ENCODE measurements around the gene SCNN1G. TPM values are rescaled to one million over a fixed set of nuclear protein-coding genes. Genes with fewer than 3 reads are reported as not detected.

The SCNN1G gene
- total and polyA plus RNA-seq, 2 donors from 2014 or later, result 11.5 to 72.6 TPM

DNA sequence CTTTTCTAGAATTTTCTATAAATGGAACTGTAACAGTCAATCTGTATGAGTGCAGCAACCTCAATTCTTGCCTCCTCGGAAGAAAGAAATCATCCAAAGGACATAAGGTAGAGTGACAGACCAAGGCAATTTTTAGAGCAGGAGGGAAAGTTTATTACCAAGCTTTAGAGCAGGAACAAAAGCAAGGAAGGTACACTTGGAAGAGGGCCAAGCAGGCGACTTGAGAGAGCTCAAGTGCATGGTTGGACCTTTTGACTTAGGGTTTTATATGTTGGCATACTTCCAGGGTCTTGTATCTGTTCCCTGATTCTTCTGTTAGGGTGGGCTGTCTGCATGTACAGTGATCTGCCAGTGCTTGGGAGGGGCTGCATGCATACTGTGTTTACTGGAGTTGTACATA lies 50.3 kb downstream of the SCNN1G start:
- TF ChIP-seq, protein P1, sequence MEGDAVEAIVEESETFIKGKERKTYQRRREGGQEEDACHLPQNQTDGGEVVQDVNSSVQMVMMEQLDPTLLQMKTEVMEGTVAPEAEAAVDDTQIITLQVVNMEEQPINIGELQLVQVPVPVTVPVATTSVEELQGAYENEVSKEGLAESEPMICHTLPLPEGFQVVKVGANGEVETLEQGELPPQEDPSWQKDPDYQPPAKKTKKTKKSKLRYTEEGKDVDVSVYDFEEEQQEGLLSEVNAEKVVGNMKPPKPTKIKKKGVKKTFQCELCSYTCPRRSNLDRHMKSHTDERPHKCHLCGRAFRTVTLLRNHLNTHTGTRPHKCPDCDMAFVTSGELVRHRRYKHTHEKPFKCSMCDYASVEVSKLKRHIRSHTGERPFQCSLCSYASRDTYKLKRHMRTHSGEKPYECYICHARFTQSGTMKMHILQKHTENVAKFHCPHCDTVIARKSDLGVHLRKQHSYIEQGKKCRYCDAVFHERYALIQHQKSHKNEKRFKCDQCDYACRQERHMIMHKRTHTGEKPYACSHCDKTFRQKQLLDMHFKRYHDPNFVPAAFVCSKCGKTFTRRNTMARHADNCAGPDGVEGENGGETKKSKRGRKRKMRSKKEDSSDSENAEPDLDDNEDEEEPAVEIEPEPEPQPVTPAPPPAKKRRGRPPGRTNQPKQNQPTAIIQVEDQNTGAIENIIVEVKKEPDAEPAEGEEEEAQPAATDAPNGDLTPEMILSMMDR (IDR thresholded peaks at IDR 0.05; ENCODE audit: borderline replicate concordance, extremely low read depth, insufficient read depth), result no peak
- H3K4me3 ChIP-seq (ENCODE audit: low read length in 3 of 3), result no peak overlapping the region
- intact Hi-C loops (cut with DNase I), result no loop called here
- H3K27me3 ChIP-seq (ENCODE audit: control insufficient read depth, insufficient read depth, low read length), result no peaks in the 10 kb centered on the region
- no peaks in the 10 kb centered on the region for H3K4me1 ChIP-seq (ENCODE audit: control insufficient read depth in 2 of 3, insufficient read depth in 2 of 3, low read depth in 1 of 3, low read length in 3 of 3)
- no peak for FAIRE-seq
- H3K27ac ChIP-seq (ENCODE audit: low read depth in 2 of 2, low read length in 2 of 2), result no peak overlapping the region
- no peaks in the 10 kb centered on the region for H3K9me3 ChIP-seq (ENCODE audit: control insufficient read depth in 2 of 3, insufficient read depth in 1 of 3, low read length in 3 of 3)
- no peaks in the 10 kb centered on the region for H3K36me3 ChIP-seq (ENCODE audit: control insufficient read depth in 2 of 3, insufficient read depth in 3 of 3, low read length in 3 of 3)
- H3K9ac ChIP-seq (ENCODE audit: low read length in 3 of 3), result no peak overlapping the region
- DNase-seq, result no peak

DNA sequence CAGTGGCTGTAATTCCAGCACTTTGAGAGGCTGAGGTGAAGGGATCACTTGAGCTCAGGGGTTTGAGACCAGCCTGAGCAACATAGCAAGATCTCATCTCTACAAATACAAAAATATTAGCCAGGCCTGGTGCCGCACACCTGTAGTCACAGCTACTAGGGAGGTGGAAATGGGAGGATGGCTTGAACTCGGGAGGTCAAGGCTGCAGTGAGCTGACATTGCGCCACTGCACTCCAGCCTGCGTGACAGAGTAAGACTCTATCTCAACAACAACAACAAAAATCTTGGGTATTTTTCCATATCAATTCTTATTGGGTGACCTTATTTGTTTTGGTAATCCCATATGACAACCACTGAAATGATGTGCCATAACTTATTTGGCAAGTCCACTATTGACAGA lies 52.6 kb downstream of the SCNN1G start:
- no peaks in the 10 kb centered on the region for H3K27me3 ChIP-seq (ENCODE audit: control insufficient read depth, insufficient read depth, low read length)
- no peaks in the 10 kb centered on the region for H3K9me3 ChIP-seq (ENCODE audit: control insufficient read depth in 2 of 3, insufficient read depth in 1 of 3, low read length in 3 of 3)
- TF ChIP-seq, protein P1 (IDR thresholded peaks at IDR 0.05; ENCODE audit: borderline replicate concordance, extremely low read depth, insufficient read depth), result no peak
- FAIRE-seq (no peak), DNase-seq (no peak)
- no peak overlapping the region for H3K9ac ChIP-seq (ENCODE audit: low read length in 3 of 3)
- intact Hi-C loops (cut with DNase I), result no loop called here
- H3K36me3 ChIP-seq (ENCODE audit: control insufficient read depth in 2 of 3, insufficient read depth in 3 of 3, low read length in 3 of 3), result no peaks in the 10 kb centered on the region
- H3K27ac ChIP-seq (ENCODE audit: low read depth in 2 of 2, low read length in 2 of 2), result no peak overlapping the region
- peaks cover 0 to 3% (median 0%) of the 10 kb centered on the region in 3 donors for H3K4me1 ChIP-seq (ENCODE audit: control insufficient read depth in 2 of 3, insufficient read depth in 2 of 3, low read depth in 1 of 3, low read length in 3 of 3)
- no peak overlapping the region for H3K4me3 ChIP-seq (ENCODE audit: low read length in 3 of 3)

DNA sequence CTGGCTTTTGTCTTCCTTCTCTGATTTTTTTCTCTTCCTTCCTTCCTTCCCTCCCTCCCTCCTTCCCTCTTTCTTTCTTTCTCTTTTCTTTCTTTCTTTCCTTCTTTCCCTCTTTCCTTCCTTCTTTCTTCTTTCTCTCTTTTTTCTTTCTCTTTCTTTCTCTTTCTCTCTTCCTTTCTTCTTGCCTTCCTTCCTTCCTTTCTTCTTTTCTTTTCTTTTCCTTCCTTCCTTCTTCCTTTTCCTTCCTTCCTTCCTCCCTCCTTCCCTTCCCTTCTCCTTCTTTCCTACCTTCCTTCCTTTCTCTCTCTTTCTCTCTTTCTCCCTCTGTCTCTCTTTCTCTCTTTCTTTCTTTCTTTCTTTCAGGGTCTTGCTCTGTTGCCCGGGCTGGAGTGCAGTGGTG lies 54.4 kb downstream of the SCNN1G start:
- FAIRE-seq, result no peak
- intact Hi-C loops (cut with DNase I), result no loop called here
- H3K9ac ChIP-seq (ENCODE audit: low read length in 3 of 3), result no peak overlapping the region
- H3K4me1 ChIP-seq (ENCODE audit: control insufficient read depth in 2 of 3, insufficient read depth in 2 of 3, low read depth in 1 of 3, low read length in 3 of 3), result peaks cover 0 to 5% (median 0%) of the 10 kb centered on the region in 3 donors
- no peaks in the 10 kb centered on the region for H3K9me3 ChIP-seq (ENCODE audit: control insufficient read depth in 2 of 3, insufficient read depth in 1 of 3, low read length in 3 of 3)
- TF ChIP-seq, protein P1 (IDR thresholded peaks at IDR 0.05; ENCODE audit: borderline replicate concordance, extremely low read depth, insufficient read depth), result no peak
- H3K27ac ChIP-seq (ENCODE audit: low read depth in 2 of 2, low read length in 2 of 2), result no peak overlapping the region
- H3K27me3 ChIP-seq (ENCODE audit: control insufficient read depth, insufficient read depth, low read length), result no peaks in the 10 kb centered on the region
- no peaks in the 10 kb centered on the region for H3K36me3 ChIP-seq (ENCODE audit: control insufficient read depth in 2 of 3, insufficient read depth in 3 of 3, low read length in 3 of 3)
- no peak for DNase-seq
- no peak overlapping the region for H3K4me3 ChIP-seq (ENCODE audit: low read length in 3 of 3)

DNA sequence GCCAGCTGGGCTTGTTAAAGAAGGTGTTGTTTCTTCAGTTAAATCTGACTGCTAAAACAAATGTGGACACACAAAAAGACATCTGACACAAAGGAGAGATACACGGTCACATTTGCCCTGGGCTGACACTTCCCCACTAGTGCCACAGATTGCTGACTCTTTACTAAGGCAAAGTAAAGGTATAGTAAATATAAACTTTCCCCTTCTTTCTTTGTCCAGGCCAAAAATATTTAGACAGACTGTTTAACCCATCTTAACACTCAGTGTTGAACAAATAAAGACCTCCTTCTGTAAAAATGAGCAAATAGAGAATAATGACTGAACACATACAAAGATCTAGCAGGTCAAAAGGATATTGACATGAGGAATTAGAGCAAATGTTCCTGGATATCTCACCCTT lies 58.4 kb downstream of the SCNN1G start:
- FAIRE-seq, result no peak
- peaks cover 0 to 5% (median 0%) of the 10 kb centered on the region in 3 donors for H3K4me1 ChIP-seq (ENCODE audit: control insufficient read depth in 2 of 3, insufficient read depth in 2 of 3, low read depth in 1 of 3, low read length in 3 of 3)
- no peaks in the 10 kb centered on the region for H3K9me3 ChIP-seq (ENCODE audit: control insufficient read depth in 2 of 3, insufficient read depth in 1 of 3, low read length in 3 of 3)
- H3K4me3 ChIP-seq (ENCODE audit: low read length in 3 of 3), result no peak overlapping the region
- H3K27ac ChIP-seq (ENCODE audit: low read depth in 2 of 2, low read length in 2 of 2), result no peak overlapping the region
- H3K27me3 ChIP-seq (ENCODE audit: control insufficient read depth, insufficient read depth, low read length), result no peaks in the 10 kb centered on the region
- DNase-seq, result no peak
- H3K36me3 ChIP-seq (ENCODE audit: control insufficient read depth in 2 of 3, insufficient read depth in 3 of 3, low read length in 3 of 3), result no peaks in the 10 kb centered on the region
- TF ChIP-seq, protein P1 (IDR thresholded peaks at IDR 0.05; ENCODE audit: borderline replicate concordance, extremely low read depth, insufficient read depth), result no peak
- no peak overlapping the region for H3K9ac ChIP-seq (ENCODE audit: low read length in 3 of 3)
- intact Hi-C loops (cut with DNase I), result no loop called here

All from kidney (tissue), 14 donors.